PC-3 (cell line): Measurements from ENCODE around the gene C1orf21.

Experiments used
- EZH2 ChIP-seq: fragments of 300-600 bp; sonication (generic); IDR thresholded peaks from one replicate; pipeline ENCODE4 v1.6.1; 2017; ENCODE audit warnings: antibody characterized with exemption, mild to moderate bottlenecking, low read length; ENCODE audit not compliant: unreplicated experiment
- EZH2phosphoT487 ChIP-seq: fragments of 300-600 bp; sonication (generic); IDR thresholded peaks from 2 replicates; pipeline ENCODE4 v1.6.1; 2018; ENCODE audit warnings: mild to moderate bottlenecking, antibody characterized with exemption, low read length, borderline replicate concordance
- TF ChIP-seq, protein P1 (sequence below): fragments of 300-600 bp; sonication (generic); conservative IDR thresholded peaks from 2 replicates; pipeline ENCODE4 v1.5.1; 2017; ENCODE audit warnings: antibody characterized with exemption, low read depth, mild to moderate bottlenecking, low read length

DNA sequence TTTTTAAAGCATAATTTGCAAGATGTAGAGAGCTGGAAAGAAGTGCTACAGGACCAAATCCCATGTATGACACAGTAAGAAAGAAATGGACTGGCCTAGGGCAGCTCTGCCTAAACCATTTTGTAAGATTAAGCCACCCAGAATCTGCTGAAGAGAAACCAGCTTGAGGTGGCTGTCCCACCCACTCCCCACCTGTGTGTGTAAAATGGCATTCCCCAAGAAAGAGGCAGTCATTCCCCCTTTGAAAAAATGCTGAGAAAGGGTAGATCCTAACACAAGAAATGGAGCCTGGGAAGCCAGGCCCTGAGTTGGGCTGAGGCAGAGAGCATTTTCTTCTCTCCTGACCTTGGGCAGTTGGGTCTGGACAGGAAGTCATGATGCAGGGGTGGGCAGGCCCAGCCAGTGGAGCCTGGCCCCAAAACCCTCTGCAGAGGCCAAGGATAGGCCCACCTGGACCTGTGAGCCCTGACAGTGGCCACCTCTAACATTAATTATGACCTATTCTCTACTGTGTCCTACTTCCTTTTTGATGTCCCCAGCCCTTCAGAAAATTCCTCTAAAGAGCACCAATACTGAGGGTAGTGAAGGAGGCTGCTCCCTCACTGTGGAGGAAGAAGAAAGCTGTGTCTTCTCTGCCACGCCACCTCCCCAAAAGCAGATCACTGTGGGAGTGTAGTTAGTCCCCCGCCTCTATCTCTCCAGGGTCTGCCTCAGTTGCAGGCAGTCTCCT, 273.8 kb downstream of the C1orf21 start:
- TF ChIP-seq, protein P1, sequence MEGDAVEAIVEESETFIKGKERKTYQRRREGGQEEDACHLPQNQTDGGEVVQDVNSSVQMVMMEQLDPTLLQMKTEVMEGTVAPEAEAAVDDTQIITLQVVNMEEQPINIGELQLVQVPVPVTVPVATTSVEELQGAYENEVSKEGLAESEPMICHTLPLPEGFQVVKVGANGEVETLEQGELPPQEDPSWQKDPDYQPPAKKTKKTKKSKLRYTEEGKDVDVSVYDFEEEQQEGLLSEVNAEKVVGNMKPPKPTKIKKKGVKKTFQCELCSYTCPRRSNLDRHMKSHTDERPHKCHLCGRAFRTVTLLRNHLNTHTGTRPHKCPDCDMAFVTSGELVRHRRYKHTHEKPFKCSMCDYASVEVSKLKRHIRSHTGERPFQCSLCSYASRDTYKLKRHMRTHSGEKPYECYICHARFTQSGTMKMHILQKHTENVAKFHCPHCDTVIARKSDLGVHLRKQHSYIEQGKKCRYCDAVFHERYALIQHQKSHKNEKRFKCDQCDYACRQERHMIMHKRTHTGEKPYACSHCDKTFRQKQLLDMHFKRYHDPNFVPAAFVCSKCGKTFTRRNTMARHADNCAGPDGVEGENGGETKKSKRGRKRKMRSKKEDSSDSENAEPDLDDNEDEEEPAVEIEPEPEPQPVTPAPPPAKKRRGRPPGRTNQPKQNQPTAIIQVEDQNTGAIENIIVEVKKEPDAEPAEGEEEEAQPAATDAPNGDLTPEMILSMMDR = no peak
- TF ChIP-seq EZH2 = no peak
- no peak for TF ChIP-seq EZH2phosphoT487
